HL-60 (cell line): ENCODE data around the gene NAALADL1.
"Not testable (repeated sequence)": the region's sequence is repeated elsewhere in the genome, so short reads cannot be mapped to it uniquely, and the experiment has no call there.

ENCODE experiments used
- CTCF ChIP-seq: IDR thresholded peaks from one replicate; pipeline ENCODE4 v1.5.1; 2011; ENCODE audit warnings: low read length, control low read depth, inconsistent platforms; ENCODE audit not compliant: insufficient read depth
- GABPA ChIP-seq: IDR thresholded peaks from 2 replicates; pipeline ENCODE4 v1.6.1; 2012; ENCODE audit warnings: low read depth
- POLR2AphosphoS5 ChIP-seq: IDR thresholded peaks from 2 replicates; pipeline ENCODE4 v1.6.1; 2012; ENCODE audit warnings: low read depth

GRCh38 chr11:65023502-65023901 is 34.9 kb downstream of the NAALADL1 start:
- TF ChIP-seq CTCF, POLR2AphosphoS5, GABPA: not testable (repeated sequence)
